ENCODE measurements around the gene OLFM1.

OLFM1 gene

GRCh38 chr9:135101926-135102325 lies 14.5 kb downstream of the OLFM1 start:
- no peak for TF ChIP-seq CTCF (conservative IDR thresholded peaks at IDR 0.05)
- no peak overlapping the region for H3K27ac ChIP-seq

- no peak for TF ChIP-seq CTCF (conservative IDR thresholded peaks at IDR 0.05)
- no peak overlapping the region for H3K27ac ChIP-seq
These were observed 14.9 kb downstream of the OLFM1 start for GRCh38 chr9:135102331-135102730.

- no peak overlapping the region for H3K27ac ChIP-seq
- TF ChIP-seq CTCF (conservative IDR thresholded peaks at IDR 0.05), result no peak
These were observed 15.6 kb downstream of the OLFM1 start for GRCh38 chr9:135103001-135103446.

DNA sequence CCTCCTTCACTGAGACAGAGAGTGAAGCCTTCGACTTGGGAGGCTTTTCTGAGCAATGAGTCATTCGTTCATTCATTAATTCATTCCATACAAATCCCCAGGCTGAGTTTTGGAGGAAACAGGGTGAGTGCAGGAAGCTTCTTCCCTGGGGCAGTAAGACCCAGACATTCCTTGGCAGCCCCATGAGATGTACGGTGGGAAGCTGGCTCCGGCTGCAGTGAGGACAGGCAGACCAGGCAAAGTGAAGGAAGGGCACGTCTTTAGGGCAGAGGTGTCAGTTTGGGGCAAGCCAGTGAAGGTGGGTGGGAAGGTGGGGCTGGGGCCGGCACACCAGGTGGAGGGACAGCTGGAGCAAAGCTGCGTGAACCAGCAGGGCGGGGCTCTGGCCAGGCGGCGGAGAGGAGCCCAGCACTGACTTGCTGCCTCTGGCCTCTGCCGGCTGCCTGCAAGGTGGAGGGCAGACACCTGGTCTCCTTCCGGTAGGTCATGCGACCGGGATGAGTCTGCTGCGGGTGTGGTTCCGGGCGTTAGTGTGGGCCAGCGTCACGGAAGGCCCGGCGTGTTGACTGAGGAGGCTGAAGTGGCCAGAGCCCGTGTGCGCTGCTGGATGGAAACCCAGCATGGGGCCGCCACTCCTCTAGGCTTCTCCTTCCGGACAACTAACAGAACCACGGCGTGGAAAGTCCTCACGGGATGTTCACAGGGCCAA lies 16.6 kb downstream of the OLFM1 start:
- no peak for TF ChIP-seq CTCF (conservative IDR thresholded peaks at IDR 0.05)
- H3K27ac ChIP-seq, result no peak overlapping the region

GRCh38 chr9:135104761-135105160 lies 17.3 kb downstream of the OLFM1 start:
- no peak overlapping the region for H3K27ac ChIP-seq
- no peak for TF ChIP-seq CTCF (conservative IDR thresholded peaks at IDR 0.05)

GRCh38 chr9:135105211-135105745 lies 17.8 kb downstream of the OLFM1 start:
- TF ChIP-seq CTCF (conservative IDR thresholded peaks at IDR 0.05), result no peak
- H3K27ac ChIP-seq, result no peak overlapping the region

GRCh38 chr9:135105938-135106491 lies 18.5 kb downstream of the OLFM1 start:
- H3K27ac ChIP-seq, result no peak overlapping the region
- no peak for TF ChIP-seq CTCF (conservative IDR thresholded peaks at IDR 0.05)

All from VCaP (cell line).